ENCODE data around the gene TCP11.

Gene TCP11

GRCh38 chr6:35076997-35077712 lies 64.0 kb downstream of the TCP11 start:
- Histone ChIP-seq H3K27me3 (ENCODE audit: insufficient read depth, low read length, poor library complexity, severe bottlenecking) (no peaks in the 10 kb centered on the region), H3K9me3 (ENCODE audit: insufficient read depth, low read depth, low read length) (no peaks in the 10 kb centered on the region), H3F3A (ENCODE audit: low read depth) (no peaks in the 10 kb centered on the region), H4K20me1 (ENCODE audit: insufficient read depth, low read length, poor library complexity, severe bottlenecking) (no peaks in the 10 kb centered on the region), H3K4me3 (ENCODE audit: low read length, poor library complexity, severe bottlenecking) (no peak overlapping the region), H3K4me2 (ENCODE audit: low read depth, low read length, poor library complexity, severe bottlenecking) (no peak overlapping the region), H3K9me2 (replicated peaks; ENCODE audit: low read depth, low read length) (no peaks in the 10 kb centered on the region), H3K79me2 (ENCODE audit: insufficient read depth, low read length) (no peaks in the 10 kb centered on the region), H3K4me1 (ENCODE audit: insufficient read depth, low read length, poor library complexity, severe bottlenecking) (peaks cover 10% of the 10 kb centered on the region), H2AFZ (ENCODE audit: low read length) (no peak overlapping the region), H3K36me3 (ENCODE audit: insufficient read depth, low read length) (peaks cover 21% of the 10 kb centered on the region; the same call in 1 of the 2 replicates), H3K9ac (ENCODE audit: low read depth, low read length, poor library complexity, severe bottlenecking) (no peak overlapping the region)
- TF ChIP-seq CTCF (conservative IDR thresholded peaks at IDR 0.05; ENCODE audit: low read length) (no peak), EZH2phosphoT487 (IDR thresholded peaks at IDR 0.05; ENCODE audit: borderline replicate concordance) (no peak)

- Histone ChIP-seq H3K4me3 (ENCODE audit: low read length, poor library complexity, severe bottlenecking) (no peak overlapping the region), H4K20me1 (ENCODE audit: insufficient read depth, low read length, poor library complexity, severe bottlenecking) (no peaks in the 10 kb centered on the region), H3K9me2 (replicated peaks; ENCODE audit: low read depth, low read length) (no peaks in the 10 kb centered on the region), H3K4me2 (ENCODE audit: low read depth, low read length, poor library complexity, severe bottlenecking) (no peak overlapping the region), H3K4me1 (ENCODE audit: insufficient read depth, low read length, poor library complexity, severe bottlenecking) (no peaks in the 10 kb centered on the region), H3K79me2 (ENCODE audit: insufficient read depth, low read length) (no peaks in the 10 kb centered on the region), H3K9me3 (ENCODE audit: insufficient read depth, low read depth, low read length) (no peaks in the 10 kb centered on the region), H2AFZ (ENCODE audit: low read length) (no peak overlapping the region), H3K27me3 (ENCODE audit: insufficient read depth, low read length, poor library complexity, severe bottlenecking) (no peaks in the 10 kb centered on the region), H3K9ac (ENCODE audit: low read depth, low read length, poor library complexity, severe bottlenecking) (no peak overlapping the region), H3K36me3 (ENCODE audit: insufficient read depth, low read length) (no peaks in the 10 kb centered on the region; the same call in 1 of the 2 replicates), H3F3A (ENCODE audit: low read depth) (no peaks in the 10 kb centered on the region)
- TF ChIP-seq EZH2phosphoT487 (IDR thresholded peaks at IDR 0.05; ENCODE audit: borderline replicate concordance) (no peak), CTCF (conservative IDR thresholded peaks at IDR 0.05; ENCODE audit: low read length) (no peak)
Observed at GRCh38 chr6:35073766-35074471, 67.2 kb downstream of the TCP11 start.

- no peaks in the 10 kb centered on the region for H3F3A ChIP-seq (ENCODE audit: low read depth)
- no peaks in the 10 kb centered on the region for H3K27me3 ChIP-seq (ENCODE audit: insufficient read depth, low read length, poor library complexity, severe bottlenecking)
- no peak overlapping the region for H3K9ac ChIP-seq (ENCODE audit: low read depth, low read length, poor library complexity, severe bottlenecking)
- no peaks in the 10 kb centered on the region for H4K20me1 ChIP-seq (ENCODE audit: insufficient read depth, low read length, poor library complexity, severe bottlenecking)
- no peaks in the 10 kb centered on the region for H3K4me1 ChIP-seq (ENCODE audit: insufficient read depth, low read length, poor library complexity, severe bottlenecking)
- no peaks in the 10 kb centered on the region for H3K36me3 ChIP-seq (ENCODE audit: insufficient read depth, low read length)
- H3K9me2 ChIP-seq (replicated peaks; ENCODE audit: low read depth, low read length) = no peaks in the 10 kb centered on the region
- no peak overlapping the region for H3K4me2 ChIP-seq (ENCODE audit: low read depth, low read length, poor library complexity, severe bottlenecking)
- TF ChIP-seq CTCF (conservative IDR thresholded peaks at IDR 0.05; ENCODE audit: low read length) (no peak), EZH2phosphoT487 (IDR thresholded peaks at IDR 0.05; ENCODE audit: borderline replicate concordance) (no peak)
- no peak overlapping the region for H2AFZ ChIP-seq (ENCODE audit: low read length)
- H3K4me3 ChIP-seq (ENCODE audit: low read length, poor library complexity, severe bottlenecking) = no peak overlapping the region
- H3K9me3 ChIP-seq (ENCODE audit: insufficient read depth, low read depth, low read length) = no peaks in the 10 kb centered on the region
- no peaks in the 10 kb centered on the region for H3K79me2 ChIP-seq (ENCODE audit: insufficient read depth, low read length)
Observed at GRCh38 chr6:35073211-35073610, 67.9 kb downstream of the TCP11 start.
